Measurements from ENCODE around the gene SRGAP1. TPM values are rescaled to one million over a fixed set of nuclear protein-coding genes. Genes with fewer than 3 reads are reported as not detected.

Gene SRGAP1
- total and polyA plus RNA-seq, 2 of the 13 experiments (the other 11 are each of a cell fraction or from before 2014, with no cell fraction given), result 1.6 to 3.4 TPM

DNA sequence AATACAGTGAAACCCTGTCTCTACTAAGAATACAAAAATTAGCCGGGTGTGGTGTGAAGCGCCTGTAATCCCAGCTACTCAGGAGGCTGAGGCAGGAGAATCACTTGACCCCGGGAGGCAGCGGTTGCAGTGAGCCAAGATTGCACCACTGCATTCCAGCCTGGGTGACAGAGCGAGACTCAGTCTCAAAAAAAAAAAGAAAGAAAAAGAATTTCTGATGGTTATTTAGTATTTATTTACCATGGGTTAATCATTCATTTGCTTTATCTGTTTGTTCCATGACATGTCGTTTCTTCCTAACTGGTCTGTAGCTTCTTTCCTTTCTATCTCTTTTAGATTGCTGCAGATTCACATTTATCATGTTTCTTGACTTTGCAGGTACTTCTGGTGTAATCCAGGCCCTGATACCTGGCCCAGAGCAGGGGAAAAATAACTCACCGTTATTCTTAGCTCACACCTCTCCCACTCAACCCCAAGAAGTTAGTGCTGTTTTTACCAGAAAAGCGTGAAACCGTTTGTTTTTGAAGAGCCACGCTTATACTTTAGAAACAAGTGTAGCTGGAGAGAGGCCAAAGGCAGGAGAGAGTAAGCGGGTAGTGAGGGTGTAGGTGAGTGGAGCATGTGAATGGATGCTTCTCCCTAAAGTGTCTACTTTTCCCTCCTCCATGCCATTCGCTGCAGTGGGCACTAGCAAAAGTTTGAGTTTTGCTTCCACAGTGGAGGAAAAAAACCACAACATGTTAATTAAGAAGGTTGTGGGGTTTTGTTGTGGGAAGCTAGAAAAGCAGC is 45.4 kb downstream of the SRGAP1 start (continued):
- TF ChIP-seq, protein P1, sequence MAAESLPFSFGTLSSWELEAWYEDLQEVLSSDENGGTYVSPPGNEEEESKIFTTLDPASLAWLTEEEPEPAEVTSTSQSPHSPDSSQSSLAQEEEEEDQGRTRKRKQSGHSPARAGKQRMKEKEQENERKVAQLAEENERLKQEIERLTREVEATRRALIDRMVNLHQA (CRISPR knock-in tag; IDR thresholded peaks at IDR 0.05), result no peak
- TF ChIP-seq CAMTA2 (CRISPR knock-in tag; IDR thresholded peaks at IDR 0.05; ENCODE audit: borderline replicate concordance), result no peak
- TF ChIP-seq EED (CRISPR knock-in tag; IDR thresholded peaks at IDR 0.05), result no peak
- no peak for TF ChIP-seq HNRNPK (IDR thresholded peaks at IDR 0.05; ENCODE audit: low read depth, low read length, poor library complexity, severe bottlenecking)
- 0 out of 2 replicates have a peak, but pooled peaks have one; percentile 38 for TF ChIP-seq ZMYM2 (CRISPR knock-in tag; IDR thresholded peaks at IDR 0.05)
- no peak for TF ChIP-seq STAT5B (CRISPR knock-in tag; IDR thresholded peaks at IDR 0.05)
- TF ChIP-seq ZNF660 (CRISPR knock-in tag; IDR thresholded peaks at IDR 0.05; ENCODE audit: borderline replicate concordance, low read depth), result no peak
- TF ChIP-seq, protein P2, sequence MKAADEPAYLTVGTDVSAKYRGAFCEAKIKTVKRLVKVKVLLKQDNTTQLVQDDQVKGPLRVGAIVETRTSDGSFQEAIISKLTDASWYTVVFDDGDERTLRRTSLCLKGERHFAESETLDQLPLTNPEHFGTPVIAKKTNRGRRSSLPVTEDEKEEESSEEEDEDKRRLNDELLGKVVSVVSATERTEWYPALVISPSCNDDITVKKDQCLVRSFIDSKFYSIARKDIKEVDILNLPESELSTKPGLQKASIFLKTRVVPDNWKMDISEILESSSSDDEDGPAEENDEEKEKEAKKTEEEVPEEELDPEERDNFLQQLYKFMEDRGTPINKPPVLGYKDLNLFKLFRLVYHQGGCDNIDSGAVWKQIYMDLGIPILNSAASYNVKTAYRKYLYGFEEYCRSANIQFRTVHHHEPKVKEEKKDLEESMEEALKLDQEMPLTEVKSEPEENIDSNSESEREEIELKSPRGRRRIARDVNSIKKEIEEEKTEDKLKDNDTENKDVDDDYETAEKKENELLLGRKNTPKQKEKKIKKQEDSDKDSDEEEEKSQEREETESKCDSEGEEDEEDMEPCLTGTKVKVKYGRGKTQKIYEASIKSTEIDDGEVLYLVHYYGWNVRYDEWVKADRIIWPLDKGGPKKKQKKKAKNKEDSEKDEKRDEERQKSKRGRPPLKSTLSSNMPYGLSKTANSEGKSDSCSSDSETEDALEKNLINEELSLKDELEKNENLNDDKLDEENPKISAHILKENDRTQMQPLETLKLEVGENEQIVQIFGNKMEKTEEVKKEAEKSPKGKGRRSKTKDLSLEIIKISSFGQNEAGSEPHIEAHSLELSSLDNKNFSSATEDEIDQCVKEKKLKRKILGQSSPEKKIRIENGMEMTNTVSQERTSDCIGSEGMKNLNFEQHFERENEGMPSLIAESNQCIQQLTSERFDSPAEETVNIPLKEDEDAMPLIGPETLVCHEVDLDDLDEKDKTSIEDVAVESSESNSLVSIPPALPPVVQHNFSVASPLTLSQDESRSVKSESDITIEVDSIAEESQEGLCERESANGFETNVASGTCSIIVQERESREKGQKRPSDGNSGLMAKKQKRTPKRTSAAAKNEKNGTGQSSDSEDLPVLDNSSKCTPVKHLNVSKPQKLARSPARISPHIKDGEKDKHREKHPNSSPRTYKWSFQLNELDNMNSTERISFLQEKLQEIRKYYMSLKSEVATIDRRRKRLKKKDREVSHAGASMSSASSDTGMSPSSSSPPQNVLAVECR (CRISPR knock-in tag; IDR thresholded peaks at IDR 0.05; ENCODE audit: borderline replicate concordance), result no peak
- no peak for TF ChIP-seq ZNF558 (CRISPR knock-in tag; IDR thresholded peaks at IDR 0.05; ENCODE audit: borderline replicate concordance)
- TF ChIP-seq, protein P3, sequence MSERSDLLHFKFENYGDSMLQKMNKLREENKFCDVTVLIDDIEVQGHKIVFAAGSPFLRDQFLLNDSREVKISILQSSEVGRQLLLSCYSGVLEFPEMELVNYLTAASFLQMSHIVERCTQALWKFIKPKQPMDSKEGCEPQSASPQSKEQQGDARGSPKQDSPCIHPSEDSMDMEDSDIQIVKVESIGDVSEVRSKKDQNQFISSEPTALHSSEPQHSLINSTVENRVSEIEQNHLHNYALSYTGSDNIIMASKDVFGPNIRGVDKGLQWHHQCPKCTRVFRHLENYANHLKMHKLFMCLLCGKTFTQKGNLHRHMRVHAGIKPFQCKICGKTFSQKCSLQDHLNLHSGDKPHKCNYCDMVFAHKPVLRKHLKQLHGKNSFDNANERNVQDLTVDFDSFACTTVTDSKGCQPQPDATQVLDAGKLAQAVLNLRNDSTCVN (CRISPR knock-in tag; IDR thresholded peaks at IDR 0.05; ENCODE audit: borderline replicate concordance), result no peak
- no peak for TF ChIP-seq MAFF (IDR thresholded peaks at IDR 0.05; ENCODE audit: low read depth, low read length)
- TF ChIP-seq GLI4 (CRISPR knock-in tag; IDR thresholded peaks at IDR 0.05; ENCODE audit: borderline replicate concordance), result no peak
- TF ChIP-seq ZSCAN30 (CRISPR knock-in tag; IDR thresholded peaks at IDR 0.05), result no peak
- TF ChIP-seq, protein P4, sequence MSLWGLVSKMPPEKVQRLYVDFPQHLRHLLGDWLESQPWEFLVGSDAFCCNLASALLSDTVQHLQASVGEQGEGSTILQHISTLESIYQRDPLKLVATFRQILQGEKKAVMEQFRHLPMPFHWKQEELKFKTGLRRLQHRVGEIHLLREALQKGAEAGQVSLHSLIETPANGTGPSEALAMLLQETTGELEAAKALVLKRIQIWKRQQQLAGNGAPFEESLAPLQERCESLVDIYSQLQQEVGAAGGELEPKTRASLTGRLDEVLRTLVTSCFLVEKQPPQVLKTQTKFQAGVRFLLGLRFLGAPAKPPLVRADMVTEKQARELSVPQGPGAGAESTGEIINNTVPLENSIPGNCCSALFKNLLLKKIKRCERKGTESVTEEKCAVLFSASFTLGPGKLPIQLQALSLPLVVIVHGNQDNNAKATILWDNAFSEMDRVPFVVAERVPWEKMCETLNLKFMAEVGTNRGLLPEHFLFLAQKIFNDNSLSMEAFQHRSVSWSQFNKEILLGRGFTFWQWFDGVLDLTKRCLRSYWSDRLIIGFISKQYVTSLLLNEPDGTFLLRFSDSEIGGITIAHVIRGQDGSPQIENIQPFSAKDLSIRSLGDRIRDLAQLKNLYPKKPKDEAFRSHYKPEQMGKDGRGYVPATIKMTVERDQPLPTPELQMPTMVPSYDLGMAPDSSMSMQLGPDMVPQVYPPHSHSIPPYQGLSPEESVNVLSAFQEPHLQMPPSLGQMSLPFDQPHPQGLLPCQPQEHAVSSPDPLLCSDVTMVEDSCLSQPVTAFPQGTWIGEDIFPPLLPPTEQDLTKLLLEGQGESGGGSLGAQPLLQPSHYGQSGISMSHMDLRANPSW (CRISPR knock-in tag; IDR thresholded peaks at IDR 0.05; ENCODE audit: borderline replicate concordance), result no peak
- TF ChIP-seq PHF20 (CRISPR knock-in tag; IDR thresholded peaks at IDR 0.05), result no peak
- TF ChIP-seq SETDB1 (CRISPR knock-in tag; IDR thresholded peaks at IDR 0.05; ENCODE audit: borderline replicate concordance), result no peak
